ENCODE data around the gene TBC1D13.

DNA sequence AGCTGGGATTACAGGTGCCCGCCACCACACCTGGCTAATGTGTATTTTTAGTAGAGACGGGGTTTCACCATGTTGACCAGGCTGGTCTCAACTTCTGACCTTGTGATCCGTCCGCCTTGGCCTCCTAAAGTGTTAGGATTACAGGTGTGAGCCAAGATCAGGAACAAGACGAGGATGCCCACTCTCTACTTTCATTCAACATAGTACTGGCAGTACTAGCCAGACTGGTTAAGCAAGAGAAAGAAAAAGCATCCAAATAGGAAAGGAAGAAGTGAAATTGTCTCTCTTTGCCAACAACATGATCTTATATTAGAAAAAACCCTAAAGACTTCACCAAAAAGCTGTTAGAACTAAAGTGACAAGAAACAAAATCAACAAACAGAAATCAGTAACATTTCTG, 23.8 kb downstream of the TBC1D13 start:
- TF ChIP-seq, protein P1, sequence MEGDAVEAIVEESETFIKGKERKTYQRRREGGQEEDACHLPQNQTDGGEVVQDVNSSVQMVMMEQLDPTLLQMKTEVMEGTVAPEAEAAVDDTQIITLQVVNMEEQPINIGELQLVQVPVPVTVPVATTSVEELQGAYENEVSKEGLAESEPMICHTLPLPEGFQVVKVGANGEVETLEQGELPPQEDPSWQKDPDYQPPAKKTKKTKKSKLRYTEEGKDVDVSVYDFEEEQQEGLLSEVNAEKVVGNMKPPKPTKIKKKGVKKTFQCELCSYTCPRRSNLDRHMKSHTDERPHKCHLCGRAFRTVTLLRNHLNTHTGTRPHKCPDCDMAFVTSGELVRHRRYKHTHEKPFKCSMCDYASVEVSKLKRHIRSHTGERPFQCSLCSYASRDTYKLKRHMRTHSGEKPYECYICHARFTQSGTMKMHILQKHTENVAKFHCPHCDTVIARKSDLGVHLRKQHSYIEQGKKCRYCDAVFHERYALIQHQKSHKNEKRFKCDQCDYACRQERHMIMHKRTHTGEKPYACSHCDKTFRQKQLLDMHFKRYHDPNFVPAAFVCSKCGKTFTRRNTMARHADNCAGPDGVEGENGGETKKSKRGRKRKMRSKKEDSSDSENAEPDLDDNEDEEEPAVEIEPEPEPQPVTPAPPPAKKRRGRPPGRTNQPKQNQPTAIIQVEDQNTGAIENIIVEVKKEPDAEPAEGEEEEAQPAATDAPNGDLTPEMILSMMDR (IDR thresholded peaks at IDR 0.05; ENCODE audit: poor library complexity, severe bottlenecking): no peak
- TF ChIP-seq EZH2 (IDR thresholded peaks at IDR 0.05; ENCODE audit: borderline replicate concordance, insufficient read depth, low read length, poor library complexity, severe bottlenecking) (no peak), TAF1 (IDR thresholded peaks at IDR 0.05; ENCODE audit: low read depth) (no peak), RAD21 (conservative IDR thresholded peaks at IDR 0.05) (no peak), SMC3 (conservative IDR thresholded peaks at IDR 0.05; ENCODE audit: poor library complexity) (no peak), MXI1 (conservative IDR thresholded peaks at IDR 0.05; ENCODE audit: poor library complexity, severe bottlenecking) (no peak), REST (IDR thresholded peaks at IDR 0.05; ENCODE audit: borderline replicate concordance) (no peak), EP300 (conservative IDR thresholded peaks at IDR 0.05; ENCODE audit: poor library complexity, severe bottlenecking) (no peak)

Data from neural cell (in vitro differentiated cells).